ENCODE data around the gene CXXC1. TPM values are rescaled to one million over a fixed set of nuclear protein-coding genes. Genes with fewer than 3 reads are reported as not detected.

Gene CXXC1
- total RNA-seq, 2 experiments from 2014 or later: 128 to 133 TPM

GRCh38 chr18:50280707-50281294, 6.7 kb downstream of the CXXC1 start:
- POLR2A ChIA-PET: interaction anchor here (1.0 to 2.4 kb wide), 12 partner anchors 8 to 598 kb away, joined by 3 to 22 read pairs (median 8); partner anchors contain the start of genes CFAP53, ME2 and SKA1

GRCh38 chr18:50279752-50280151, 7.7 kb downstream of the CXXC1 start:
- POLR2A ChIA-PET: no interaction called here
- DNase-seq: no peak
- H3K9me3 Mint-ChIP-seq: no peaks in the 10 kb centered on the region
- H3K4me3 Mint-ChIP-seq: peak overlapping the region; percentile 88
- H3K27ac Mint-ChIP-seq: peak overlapping the region; percentile 89
- peaks cover 80% of the 10 kb centered on the region for H3K36me3 Mint-ChIP-seq (ENCODE audit: low read depth)
- H3K27me3 Mint-ChIP-seq: no peaks in the 10 kb centered on the region
- CTCF ChIA-PET: interaction anchor here (1.3 kb wide), 1 partner anchor 12 kb away, joined by 8 read pairs; no protein-coding TSS in a partner anchor
- H3K4me1 Mint-ChIP-seq: peaks cover 60% of the 10 kb centered on the region

More at GRCh38 chr18:50280707-50281294, 6.7 kb downstream of the CXXC1 start:
- Mint-ChIP-seq H3K9me3 (no peaks in the 10 kb centered on the region), H3K4me3 (peak overlapping the region; percentile 88), H3K36me3 (ENCODE audit: low read depth) (peaks cover 80% of the 10 kb centered on the region), H3K27ac (peak overlapping the region; percentile 89), H3K4me1 (peaks cover 69% of the 10 kb centered on the region), H3K27me3 (no peaks in the 10 kb centered on the region)
- no peak for DNase-seq
- CTCF ChIA-PET: interaction anchor here (0.7 to 2.2 kb wide), 10 partner anchors 10 to 76 kb away, joined by 3 to 29 read pairs (median 5); partner anchors contain the start of gene CFAP53

GRCh38 chr18:50277942-50278341, 9.6 kb downstream of the CXXC1 start:
- Mint-ChIP-seq H3K9me3 (no peaks in the 10 kb centered on the region), H3K36me3 (ENCODE audit: low read depth) (peaks cover 78% of the 10 kb centered on the region), H3K27ac (no peak overlapping the region), H3K27me3 (no peaks in the 10 kb centered on the region), H3K4me1 (peaks cover 42% of the 10 kb centered on the region), H3K4me3 (no peak overlapping the region)
- no peak for DNase-seq
- CTCF ChIA-PET: no interaction called here
- POLR2A ChIA-PET: no interaction called here

GRCh38 chr18:50276452-50276851, 11.0 kb downstream of the CXXC1 start:
- CTCF ChIA-PET: no interaction called here
- no peak overlapping the region for H3K27ac Mint-ChIP-seq
- POLR2A ChIA-PET: no interaction called here
- no peaks in the 10 kb centered on the region for H3K9me3 Mint-ChIP-seq
- DNase-seq: no peak
- H3K36me3 Mint-ChIP-seq (ENCODE audit: low read depth): peaks cover 77% of the 10 kb centered on the region
- peaks cover 30% of the 10 kb centered on the region for H3K4me1 Mint-ChIP-seq
- no peak overlapping the region for H3K4me3 Mint-ChIP-seq
- H3K27me3 Mint-ChIP-seq: no peaks in the 10 kb centered on the region

GRCh38 chr18:50275503-50276036, 11.9 kb downstream of the CXXC1 start:
- H3K27ac Mint-ChIP-seq: no peak overlapping the region
- no peak overlapping the region for H3K4me3 Mint-ChIP-seq
- peaks cover 24% of the 10 kb centered on the region for H3K4me1 Mint-ChIP-seq
- peaks cover 74% of the 10 kb centered on the region for H3K36me3 Mint-ChIP-seq (ENCODE audit: low read depth)
- H3K27me3 Mint-ChIP-seq: no peaks in the 10 kb centered on the region
- ChIA-PET POLR2A (no interaction called here), CTCF (no interaction called here)
- no peaks in the 10 kb centered on the region for H3K9me3 Mint-ChIP-seq
- DNase-seq: no peak

GRCh38 chr18:50274941-50275340, 12.6 kb downstream of the CXXC1 start:
- Mint-ChIP-seq H3K27ac (no peak overlapping the region), H3K9me3 (no peaks in the 10 kb centered on the region), H3K4me1 (peaks cover 18% of the 10 kb centered on the region), H3K4me3 (no peak overlapping the region), H3K36me3 (ENCODE audit: low read depth) (peaks cover 73% of the 10 kb centered on the region), H3K27me3 (no peaks in the 10 kb centered on the region)
- ChIA-PET POLR2A (no interaction called here), CTCF (no interaction called here)
- DNase-seq: no peak

GRCh38 chr18:50274044-50274442, 13.4 kb downstream of the CXXC1 start:
- POLR2A ChIA-PET: no interaction called here
- DNase-seq: no peak
- Mint-ChIP-seq H3K27ac (no peak overlapping the region), H3K9me3 (no peaks in the 10 kb centered on the region), H3K36me3 (ENCODE audit: low read depth) (peaks cover 76% of the 10 kb centered on the region), H3K27me3 (no peaks in the 10 kb centered on the region), H3K4me1 (peaks cover 11% of the 10 kb centered on the region), H3K4me3 (no peak overlapping the region)
- CTCF ChIA-PET: interaction anchor here (1.7 kb wide), 1 partner anchor 83 kb away, joined by 4 read pairs; no protein-coding TSS in a partner anchor

GRCh38 chr18:50273203-50274043, 14.1 kb downstream of the CXXC1 start:
- ChIA-PET CTCF (interaction anchor here (1.7 kb wide), 1 partner anchor 84 kb away, joined by 4 read pairs; no protein-coding TSS in a partner anchor), POLR2A (interaction anchor here (1.7 kb wide), 1 partner anchor 8 kb away, joined by 7 read pairs; the partner anchor contains the start of gene MBD1)
- H3K4me3 Mint-ChIP-seq: no peak overlapping the region
- H3K4me1 Mint-ChIP-seq: peaks cover 10% of the 10 kb centered on the region
- no peaks in the 10 kb centered on the region for H3K27me3 Mint-ChIP-seq
- H3K36me3 Mint-ChIP-seq (ENCODE audit: low read depth): peaks cover 76% of the 10 kb centered on the region
- DNase-seq: no peak
- H3K27ac Mint-ChIP-seq: no peak overlapping the region
- H3K9me3 Mint-ChIP-seq: no peaks in the 10 kb centered on the region

- Mint-ChIP-seq H3K9me3 (no peaks in the 10 kb centered on the region), H3K36me3 (ENCODE audit: low read depth) (peaks cover 75% of the 10 kb centered on the region), H3K4me3 (no peak overlapping the region), H3K4me1 (peaks cover 13% of the 10 kb centered on the region), H3K27me3 (no peaks in the 10 kb centered on the region), H3K27ac (no peak overlapping the region)
- ChIA-PET CTCF (interaction anchor here (1.7 to 7.4 kb wide), 2 partner anchors 83 to 85 kb away, joined by 4 to 66 read pairs; no protein-coding TSS in a partner anchor), POLR2A (interaction anchor here (1.7 kb wide), 1 partner anchor 9 kb away, joined by 7 read pairs; the partner anchor contains the start of gene MBD1)
- no peak for DNase-seq
Measured at GRCh38 chr18:50272568-50272967, 14.9 kb downstream of the CXXC1 start.

- no peaks in the 10 kb centered on the region for H3K9me3 Mint-ChIP-seq
Measured at GRCh38 chr18:50268022-50268747, 19.3 kb downstream of the CXXC1 start.

GRCh38 chr18:50266248-50266704, 21.2 kb downstream of the CXXC1 start, which contains the start of gene CFAP53:
Gene CFAP53 (minus strand): TSS chr18:50266495. CDS start chr18:50266404, 91 bp downstream.
- Mint-ChIP-seq H3K4me1 (peaks cover 31% of the 10 kb centered on the region), H3K36me3 (ENCODE audit: low read depth) (peaks cover 29% of the 10 kb centered on the region), H3K27ac (peak within 1 kb of the TSS; percentile 56), H3K27me3 (no peaks in the 10 kb centered on the region), H3K4me3 (peak within 1 kb of the TSS; percentile 76), H3K9me3 (no peaks in the 10 kb centered on the region)
- CTCF ChIA-PET: interaction anchor here (0.7 to 7.4 kb wide), 6 partner anchors 10 to 110 kb away, joined by 3 to 66 read pairs (median 4); partner anchors contain the start of gene MBD1
- peak; percentile 89 for DNase-seq
- POLR2A ChIA-PET: interaction anchor here (0.8 to 1.7 kb wide), 3 partner anchors 15 to 90 kb away, joined by 3 to 22 read pairs (median 3); partner anchors contain the start of gene MBD1

More at GRCh38 chr18:50268022-50268747, 19.3 kb downstream of the CXXC1 start:
- POLR2A ChIA-PET: interaction anchor here (1.1 to 3.9 kb wide), 3 partner anchors 13 to 107 kb away, joined by 3 to 21 read pairs (median 3); partner anchors contain the start of genes MBD1 and SKA1
- Mint-ChIP-seq H3K4me3 (peak overlapping the region; percentile 67), H3K4me1 (peaks cover 31% of the 10 kb centered on the region), H3K27ac (peak overlapping the region; percentile 25), H3K36me3 (ENCODE audit: low read depth) (peaks cover 43% of the 10 kb centered on the region), H3K27me3 (no peaks in the 10 kb centered on the region)
- DNase-seq: peak; percentile 79
- CTCF ChIA-PET: interaction anchor here (0.6 to 7.4 kb wide), 10 partner anchors 11 to 654 kb away, joined by 3 to 66 read pairs (median 4); partner anchors contain the start of gene MBD1

- Mint-ChIP-seq H3K4me3 (no peak overlapping the region), H3K27me3 (no peaks in the 10 kb centered on the region), H3K36me3 (ENCODE audit: low read depth) (peaks cover 5% of the 10 kb centered on the region), H3K27ac (no peak overlapping the region), H3K9me3 (no peaks in the 10 kb centered on the region), H3K4me1 (peaks cover 22% of the 10 kb centered on the region)
- no peak for DNase-seq
- POLR2A ChIA-PET: interaction anchor here (1.0 kb wide), 1 partner anchor 18 kb away, joined by 4 read pairs; the partner anchor contains the start of gene MBD1
- CTCF ChIA-PET: interaction anchor here (1.1 kb wide), 1 partner anchor 94 kb away, joined by 3 read pairs; no protein-coding TSS in a partner anchor
Measured at GRCh38 chr18:50262977-50263376, 24.5 kb downstream of the CXXC1 start.
